Ishikawa (cell line): ENCODE results near the gene ZNF74.
A peak's percentile ranks its signal among the peaks of the same experiment; 100 is the strongest.

ENCODE experiments used
- CEBPB ChIP-seq: IDR thresholded peaks from 2 replicates; pipeline ENCODE4 v1.6.1; 2012
- CREB1 ChIP-seq: IDR thresholded peaks from 2 replicates; pipeline ENCODE4 v1.6.1; 2012; ENCODE audit warnings: low read depth
- EGR1 ChIP-seq: IDR thresholded peaks from 2 replicates; pipeline ENCODE4 v1.6.1; 2012
- EP300 ChIP-seq: IDR thresholded peaks from 2 replicates; pipeline ENCODE4 v1.6.1; 2012; ENCODE audit warnings: borderline replicate concordance
- FOXM1 ChIP-seq: IDR thresholded peaks from 2 replicates; pipeline ENCODE4 v1.6.1; 2012; ENCODE audit warnings: low read depth, borderline replicate concordance
- MAX ChIP-seq: IDR thresholded peaks from 2 replicates; pipeline ENCODE4 v1.6.1; 2012
- NFIC ChIP-seq: IDR thresholded peaks from 2 replicates; pipeline ENCODE4 v1.6.1; 2012
- RAD21 ChIP-seq: IDR thresholded peaks from 2 replicates; pipeline ENCODE4 v1.6.1; 2012; ENCODE audit warnings: low read depth
- REST ChIP-seq: IDR thresholded peaks from 2 replicates; pipeline ENCODE4 v1.6.1; 2012; ENCODE audit warnings: low read depth, mild to moderate bottlenecking
- TAF1 ChIP-seq: IDR thresholded peaks from 2 replicates; pipeline ENCODE4 v1.6.1; 2012; ENCODE audit warnings: low read depth, mild to moderate bottlenecking
- TCF12 ChIP-seq: IDR thresholded peaks from 2 replicates; pipeline ENCODE4 v1.6.1; 2012; ENCODE audit warnings: low read depth
- TEAD4 ChIP-seq: IDR thresholded peaks from 2 replicates; pipeline ENCODE4 v1.6.1; 2012
- USF1 ChIP-seq: IDR thresholded peaks from 2 replicates; pipeline ENCODE4 v1.6.1; 2012
- YY1 ChIP-seq: IDR thresholded peaks from 2 replicates; pipeline ENCODE4 v1.6.1; 2012; ENCODE audit warnings: low read depth
- ZBTB7A ChIP-seq: IDR thresholded peaks from 2 replicates; pipeline ENCODE4 v1.6.1; 2012; ENCODE audit warnings: low read depth

ZNF74 gene

GRCh38 chr22:20438678-20439492 lies 44.9 kb downstream of the ZNF74 start:
- TF ChIP-seq YY1 (no peak), RAD21 (peak; percentile 11; the same call in 1 of the 2 replicates)

- TF ChIP-seq YY1 (no peak), REST (no peak), NFIC (no peak), TAF1 (no peak), RAD21 (no peak), MAX (no peak), EP300 (no peak), CEBPB (no peak), ZBTB7A (no peak), FOXM1 (no peak), CREB1 (no peak)
Measured at GRCh38 chr22:20439556-20439927, 45.6 kb downstream of the ZNF74 start.

GRCh38 chr22:20439928-20440575 lies 46.1 kb downstream of the ZNF74 start:
- TF ChIP-seq TCF12: no peak
- no peak for TF ChIP-seq CREB1
- TF ChIP-seq TEAD4: no peak
- no peak for TF ChIP-seq RAD21
- no peak for TF ChIP-seq TAF1
- no peak for TF ChIP-seq CEBPB
- no peak for TF ChIP-seq REST
- no peak for TF ChIP-seq MAX
- TF ChIP-seq EGR1: no peak
- no peak for TF ChIP-seq FOXM1
- TF ChIP-seq USF1: no peak
- TF ChIP-seq YY1: no peak
- TF ChIP-seq ZBTB7A: no peak
- no peak for TF ChIP-seq NFIC
- no peak for TF ChIP-seq EP300

- no peak for TF ChIP-seq EP300
- TF ChIP-seq YY1: no peak
- no peak for TF ChIP-seq USF1
Measured at GRCh38 chr22:20440637-20441591, 47.0 kb downstream of the ZNF74 start.

- TF ChIP-seq USF1: no peak
- no peak for TF ChIP-seq YY1
- no peak for TF ChIP-seq ZBTB7A
- TF ChIP-seq RAD21: no peak
- TF ChIP-seq TEAD4: no peak
- TF ChIP-seq CEBPB: no peak
- no peak for TF ChIP-seq CREB1
- no peak for TF ChIP-seq FOXM1
- no peak for TF ChIP-seq REST
- TF ChIP-seq TCF12: no peak
- no peak for TF ChIP-seq EP300
- TF ChIP-seq TAF1: no peak
- no peak for TF ChIP-seq EGR1
- no peak for TF ChIP-seq NFIC
- no peak for TF ChIP-seq MAX
Measured at GRCh38 chr22:20441631-20442484, 47.9 kb downstream of the ZNF74 start.
